ENCODE results near the gene NEK6.

The NEK6 gene

GRCh38 chr9:124269556-124269955 is 11.8 kb downstream of the NEK6 start:
- no peak for DNase-seq (ENCODE audit: low spot score)
- ChIA-PET POLR2A (ENCODE audit: low non-redundant PET) (no interaction called here), CTCF (no interaction called here)
- H3K27ac ChIP-seq, result peak overlapping the region; percentile 99
- no peak for TF ChIP-seq CTCF (conservative IDR thresholded peaks at IDR 0.05; ENCODE audit: low read depth)

- no peak for TF ChIP-seq CTCF (conservative IDR thresholded peaks at IDR 0.05; ENCODE audit: low read depth)
- CTCF ChIA-PET, result no interaction called here
- H3K27ac ChIP-seq, result peak overlapping the region; percentile 99
- POLR2A ChIA-PET (ENCODE audit: low non-redundant PET), result no interaction called here
- DNase-seq (ENCODE audit: low spot score), result no peak
Observed at GRCh38 chr9:124270504-124271335, 13.0 kb downstream of the NEK6 start.

GRCh38 chr9:124271660-124272059 is 13.9 kb downstream of the NEK6 start:
- ChIA-PET CTCF (no interaction called here), POLR2A (ENCODE audit: low non-redundant PET) (no interaction called here)
- no peak for DNase-seq (ENCODE audit: low spot score)
- peak overlapping the region; percentile 99 for H3K27ac ChIP-seq
- TF ChIP-seq CTCF (conservative IDR thresholded peaks at IDR 0.05; ENCODE audit: low read depth), result no peak

- DNase-seq (ENCODE audit: low spot score), result no peak
- ChIA-PET POLR2A (ENCODE audit: low non-redundant PET) (no interaction called here), CTCF (interaction anchor here (0.5 kb wide), 1 partner anchor 48 kb away, joined by 3 read pairs; no protein-coding TSS in a partner anchor)
- TF ChIP-seq CTCF (conservative IDR thresholded peaks at IDR 0.05; ENCODE audit: low read depth), result no peak
- peak overlapping the region; percentile 99 for H3K27ac ChIP-seq
Observed at GRCh38 chr9:124272118-124272517, 14.4 kb downstream of the NEK6 start.

DNA sequence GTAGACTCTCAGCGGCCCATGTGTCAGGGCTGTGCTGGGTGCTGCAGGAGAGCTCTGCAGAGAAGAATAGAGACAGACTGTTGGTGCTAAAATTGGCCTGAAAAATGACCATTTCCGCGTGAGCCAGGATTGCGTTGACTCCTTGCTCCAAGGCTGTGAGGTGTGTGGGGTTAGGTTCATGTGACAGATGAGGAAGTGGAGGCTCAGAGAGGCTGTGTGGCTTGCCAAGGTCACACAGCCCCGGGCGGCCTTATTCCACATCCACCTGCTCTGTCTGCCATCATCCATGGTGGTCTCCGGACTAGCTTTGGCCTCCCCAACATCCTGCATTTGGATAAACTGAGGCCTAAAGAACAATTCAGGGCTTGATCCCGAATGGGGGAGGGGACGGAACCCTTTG is 15.2 kb downstream of the NEK6 start:
- no peak for TF ChIP-seq CTCF (conservative IDR thresholded peaks at IDR 0.05; ENCODE audit: low read depth)
- no peak for DNase-seq (ENCODE audit: low spot score)
- POLR2A ChIA-PET (ENCODE audit: low non-redundant PET), result no interaction called here
- CTCF ChIA-PET, result interaction anchor here (0.6 kb wide), 1 partner anchor 205 kb away, joined by 3 read pairs; no protein-coding TSS in a partner anchor
- peak overlapping the region; percentile 99 for H3K27ac ChIP-seq

- POLR2A ChIA-PET (ENCODE audit: low non-redundant PET), result no interaction called here
Observed at GRCh38 chr9:124273427-124274160, 15.8 kb downstream of the NEK6 start.

More at GRCh38 chr9:124273427-124274160, 15.8 kb downstream of the NEK6 start:
- peak overlapping the region; percentile 99 for H3K27ac ChIP-seq
- no peak for TF ChIP-seq CTCF (conservative IDR thresholded peaks at IDR 0.05; ENCODE audit: low read depth)
- CTCF ChIA-PET, result interaction anchor here (0.6 kb wide), 1 partner anchor 204 kb away, joined by 3 read pairs; no protein-coding TSS in a partner anchor
- DNase-seq (ENCODE audit: low spot score), result no peak
